ENCODE measurements around the gene ASB2. TPM values are rescaled to one million over a fixed set of nuclear protein-coding genes. Genes with fewer than 3 reads are reported as not detected.

The ASB2 gene
- polyA plus RNA-seq, 1 donor from 2014 or later = 0.26 TPM

GRCh38 chr14:93929048-93929535 lies 47.3 kb downstream of the ASB2 start:
- Histone ChIP-seq H3K9me3 (ENCODE audit: low read length) (no peaks in the 10 kb centered on the region), H3K27ac (ENCODE audit: low read length) (no peak overlapping the region), H3K9ac (ENCODE audit: low read length) (no peak overlapping the region), H3K9me2 (ENCODE audit: insufficient read depth, low read length) (no peaks in the 10 kb centered on the region), H2AFZ (ENCODE audit: low read depth, low read length) (no peak overlapping the region), H3K36me3 (ENCODE audit: insufficient read depth, low read length) (no peaks in the 10 kb centered on the region), H4K20me1 (ENCODE audit: insufficient read depth) (no peaks in the 10 kb centered on the region), H3K79me2 (replicated peaks; ENCODE audit: insufficient read depth, low read length) (no peaks in the 10 kb centered on the region), H3K27me3 (ENCODE audit: insufficient read depth, low read depth, low read length) (no peaks in the 10 kb centered on the region), H3F3A (ENCODE audit: insufficient read depth, low read length, poor library complexity, severe bottlenecking) (no peaks in the 10 kb centered on the region), H3K4me2 (ENCODE audit: low read length) (no peak overlapping the region), H3K4me3 (ENCODE audit: low read length) (no peak overlapping the region)
- TF ChIP-seq EP300 (conservative IDR thresholded peaks at IDR 0.05; ENCODE audit: poor library complexity, severe bottlenecking) (no peak), SMC3 (conservative IDR thresholded peaks at IDR 0.05; ENCODE audit: poor library complexity) (no peak), POLR2AphosphoS5 (IDR thresholded peaks at IDR 0.05) (no peak), REST (IDR thresholded peaks at IDR 0.05; ENCODE audit: borderline replicate concordance) (no peak)

GRCh38 chr14:93928184-93929047 lies 48.0 kb downstream of the ASB2 start:
- Histone ChIP-seq H3K4me2 (ENCODE audit: low read length) (no peak overlapping the region), H3K9ac (ENCODE audit: low read length) (no peak overlapping the region), H3K4me3 (ENCODE audit: low read length) (no peak overlapping the region), H4K20me1 (ENCODE audit: insufficient read depth) (no peaks in the 10 kb centered on the region), H3K79me2 (replicated peaks; ENCODE audit: insufficient read depth, low read length) (no peaks in the 10 kb centered on the region), H3K27ac (ENCODE audit: low read length) (no peak overlapping the region), H3K27me3 (ENCODE audit: insufficient read depth, low read depth, low read length) (no peaks in the 10 kb centered on the region), H3K36me3 (ENCODE audit: insufficient read depth, low read length) (no peaks in the 10 kb centered on the region), H3F3A (ENCODE audit: insufficient read depth, low read length, poor library complexity, severe bottlenecking) (no peaks in the 10 kb centered on the region), H2AFZ (ENCODE audit: low read depth, low read length) (no peak overlapping the region), H3K9me3 (ENCODE audit: low read length) (no peaks in the 10 kb centered on the region), H3K9me2 (ENCODE audit: insufficient read depth, low read length) (no peaks in the 10 kb centered on the region)
- TF ChIP-seq TAF1 (IDR thresholded peaks at IDR 0.05; ENCODE audit: low read depth) = no peak
- no peak for TF ChIP-seq EZH2 (IDR thresholded peaks at IDR 0.05; ENCODE audit: borderline replicate concordance, insufficient read depth, low read length, poor library complexity, severe bottlenecking)
- TF ChIP-seq, protein P1, sequence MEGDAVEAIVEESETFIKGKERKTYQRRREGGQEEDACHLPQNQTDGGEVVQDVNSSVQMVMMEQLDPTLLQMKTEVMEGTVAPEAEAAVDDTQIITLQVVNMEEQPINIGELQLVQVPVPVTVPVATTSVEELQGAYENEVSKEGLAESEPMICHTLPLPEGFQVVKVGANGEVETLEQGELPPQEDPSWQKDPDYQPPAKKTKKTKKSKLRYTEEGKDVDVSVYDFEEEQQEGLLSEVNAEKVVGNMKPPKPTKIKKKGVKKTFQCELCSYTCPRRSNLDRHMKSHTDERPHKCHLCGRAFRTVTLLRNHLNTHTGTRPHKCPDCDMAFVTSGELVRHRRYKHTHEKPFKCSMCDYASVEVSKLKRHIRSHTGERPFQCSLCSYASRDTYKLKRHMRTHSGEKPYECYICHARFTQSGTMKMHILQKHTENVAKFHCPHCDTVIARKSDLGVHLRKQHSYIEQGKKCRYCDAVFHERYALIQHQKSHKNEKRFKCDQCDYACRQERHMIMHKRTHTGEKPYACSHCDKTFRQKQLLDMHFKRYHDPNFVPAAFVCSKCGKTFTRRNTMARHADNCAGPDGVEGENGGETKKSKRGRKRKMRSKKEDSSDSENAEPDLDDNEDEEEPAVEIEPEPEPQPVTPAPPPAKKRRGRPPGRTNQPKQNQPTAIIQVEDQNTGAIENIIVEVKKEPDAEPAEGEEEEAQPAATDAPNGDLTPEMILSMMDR (IDR thresholded peaks at IDR 0.05; ENCODE audit: poor library complexity, severe bottlenecking) = no peak
- TF ChIP-seq SMC3 (conservative IDR thresholded peaks at IDR 0.05; ENCODE audit: poor library complexity) = no peak
- no peak for TF ChIP-seq MXI1 (conservative IDR thresholded peaks at IDR 0.05; ENCODE audit: poor library complexity, severe bottlenecking)
- TF ChIP-seq REST (IDR thresholded peaks at IDR 0.05; ENCODE audit: borderline replicate concordance) = no peak
- TF ChIP-seq POLR2AphosphoS5 (IDR thresholded peaks at IDR 0.05) = no peak
- TF ChIP-seq EP300 (conservative IDR thresholded peaks at IDR 0.05; ENCODE audit: poor library complexity, severe bottlenecking) = no peak
- TF ChIP-seq RAD21 (conservative IDR thresholded peaks at IDR 0.05) = no peak
